ENCODE measurements around the gene TNC.

DNA sequence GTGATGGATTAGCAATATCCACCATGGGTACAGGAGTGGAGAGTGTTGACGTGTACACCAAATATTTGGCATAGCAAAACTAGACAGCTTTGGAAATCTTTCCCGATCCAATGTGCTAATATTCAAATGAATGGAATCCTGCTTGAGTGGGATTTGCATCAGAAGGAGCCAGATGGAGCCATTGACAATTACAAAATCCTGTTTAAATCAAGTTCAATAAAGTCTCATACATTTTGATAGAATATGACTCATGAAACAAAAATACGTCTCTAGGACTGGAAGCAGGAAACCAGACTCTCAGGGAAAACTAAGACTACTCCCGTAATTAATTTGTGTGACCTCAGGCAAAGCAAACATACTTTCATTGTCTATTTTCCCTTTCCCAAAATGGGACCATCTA, 13.0 kb downstream of the TNC start:
- TF ChIP-seq, protein P1, sequence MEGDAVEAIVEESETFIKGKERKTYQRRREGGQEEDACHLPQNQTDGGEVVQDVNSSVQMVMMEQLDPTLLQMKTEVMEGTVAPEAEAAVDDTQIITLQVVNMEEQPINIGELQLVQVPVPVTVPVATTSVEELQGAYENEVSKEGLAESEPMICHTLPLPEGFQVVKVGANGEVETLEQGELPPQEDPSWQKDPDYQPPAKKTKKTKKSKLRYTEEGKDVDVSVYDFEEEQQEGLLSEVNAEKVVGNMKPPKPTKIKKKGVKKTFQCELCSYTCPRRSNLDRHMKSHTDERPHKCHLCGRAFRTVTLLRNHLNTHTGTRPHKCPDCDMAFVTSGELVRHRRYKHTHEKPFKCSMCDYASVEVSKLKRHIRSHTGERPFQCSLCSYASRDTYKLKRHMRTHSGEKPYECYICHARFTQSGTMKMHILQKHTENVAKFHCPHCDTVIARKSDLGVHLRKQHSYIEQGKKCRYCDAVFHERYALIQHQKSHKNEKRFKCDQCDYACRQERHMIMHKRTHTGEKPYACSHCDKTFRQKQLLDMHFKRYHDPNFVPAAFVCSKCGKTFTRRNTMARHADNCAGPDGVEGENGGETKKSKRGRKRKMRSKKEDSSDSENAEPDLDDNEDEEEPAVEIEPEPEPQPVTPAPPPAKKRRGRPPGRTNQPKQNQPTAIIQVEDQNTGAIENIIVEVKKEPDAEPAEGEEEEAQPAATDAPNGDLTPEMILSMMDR (IDR thresholded peaks at IDR 0.05): no peak
- TF ChIP-seq POLR2A (IDR thresholded peaks at IDR 0.05): no peak
